ENCODE measurements around the gene ZNF646.

The ZNF646 gene

DNA sequence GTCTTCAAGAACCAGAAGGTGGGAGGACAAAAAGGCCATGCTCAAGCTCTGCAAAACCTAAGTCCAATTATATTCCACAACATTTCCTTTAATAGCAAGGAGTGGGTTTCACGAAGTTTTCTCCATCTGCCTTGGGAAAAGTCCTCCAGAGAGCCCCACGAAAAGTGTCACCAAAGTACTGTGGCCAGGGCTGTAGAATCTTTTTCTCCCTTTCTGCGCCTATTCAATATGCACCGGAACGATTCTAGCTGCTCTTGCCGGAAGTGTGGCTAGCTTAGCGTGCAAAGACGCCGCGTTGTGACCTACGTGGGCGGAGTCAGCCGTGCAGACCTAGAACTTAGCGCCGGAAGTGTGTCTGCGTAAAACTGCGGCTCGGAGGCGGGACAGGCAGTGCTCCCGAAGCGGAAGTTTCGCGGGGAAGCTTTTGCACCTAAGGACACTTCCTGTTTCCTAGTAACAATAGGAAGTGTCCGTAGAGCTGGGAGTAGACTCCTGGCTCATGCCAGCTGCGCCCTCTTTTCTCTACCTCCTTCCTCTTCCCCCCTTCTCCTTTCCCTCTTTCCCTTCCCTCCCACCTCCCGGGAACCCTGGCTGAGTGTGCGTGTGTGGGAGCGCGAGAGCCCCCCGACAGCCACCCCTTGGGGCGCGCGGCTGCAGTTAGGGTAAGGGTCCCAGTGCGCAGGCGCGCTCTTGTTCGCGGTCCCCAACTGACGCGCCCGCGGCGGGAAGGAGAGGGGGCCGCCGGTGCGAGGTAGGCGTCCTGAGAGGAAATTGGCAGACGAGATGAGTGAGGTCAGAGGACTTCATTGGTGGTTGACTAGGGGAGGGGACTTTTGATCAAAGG, at the start of gene ZNF646, which contains the start of gene ZNF668:
ZNF646 (plus strand) TSS at position 453 of the 844 bp plus-strand sequence. CDS start 1,903 bp downstream, outside the sequence.
ZNF668 (minus strand) TSS at position 271 of the 844 bp plus-strand sequence. CDS start 9,781 bp downstream, outside the sequence.
- Histone ChIP-seq H2AFZ (ENCODE audit: low read depth, low read length) (peak within 1 kb of the TSS; percentile 82), H3K9me3 (ENCODE audit: insufficient read depth, low read length) (no peaks in the 10 kb centered on the region), H3K27me3 (ENCODE audit: low read depth, low read length) (no peaks in the 10 kb centered on the region), H3K27ac (ENCODE audit: low read length) (peak within 1 kb of the TSS; percentile 83), H3K4me2 (ENCODE audit: low read length) (peak within 1 kb of the TSS; percentile 98), H3K36me3 (replicated peaks; ENCODE audit: low read depth, low read length) (peaks cover 17% of the 10 kb centered on the region), H3K4me1 (ENCODE audit: low read length) (peaks cover 16% of the 10 kb centered on the region), H3K9ac (ENCODE audit: low read length) (peak within 1 kb of the TSS; percentile 96), H4K20me1 (ENCODE audit: insufficient read depth, low read length) (0 out of 2 replicates have a peak, but pooled peaks cover 3% of the 10 kb centered on the region), H3K4me3 (ENCODE audit: low read length) (peak within 1 kb of the TSS; percentile 99), H3K79me2 (ENCODE audit: low read length) (peaks cover 65% of the 10 kb centered on the region)
- TF ChIP-seq CTCF (IDR thresholded peaks at IDR 0.05; ENCODE audit: low read depth, low read length) (no peak), EZH2phosphoT487 (IDR thresholded peaks at IDR 0.05; ENCODE audit: low read depth) (no peak)

DNA sequence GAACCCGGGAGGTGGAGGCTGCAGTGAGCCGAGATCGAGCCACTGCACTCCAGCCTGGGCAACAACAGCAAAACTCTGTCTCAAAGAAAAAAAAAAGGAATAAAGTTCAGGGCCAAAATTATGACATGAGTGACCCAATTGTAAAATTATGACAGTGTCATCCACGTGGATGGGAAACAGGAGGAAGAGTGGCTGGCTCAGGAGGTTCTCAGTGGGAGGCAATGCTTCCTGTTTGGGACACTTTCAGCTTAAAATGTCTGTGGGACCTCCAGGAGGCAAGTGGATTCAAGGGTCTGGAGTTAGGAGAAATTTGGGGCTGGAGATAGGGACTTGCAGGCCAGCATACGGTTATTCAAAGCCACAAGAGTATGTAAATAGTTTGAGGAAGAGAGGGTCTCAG, 48.9 kb upstream of the ZNF646 start:
- no peaks in the 10 kb centered on the region for H3K79me2 ChIP-seq (ENCODE audit: low read length)
- no peaks in the 10 kb centered on the region for H4K20me1 ChIP-seq (ENCODE audit: insufficient read depth, low read length)
- no peaks in the 10 kb centered on the region for H3K9me3 ChIP-seq (ENCODE audit: insufficient read depth, low read length)
- H2AFZ ChIP-seq (ENCODE audit: low read depth, low read length), result peak overlapping the region; percentile 15; the same call in 1 of the 2 replicates
- TF ChIP-seq CTCF (IDR thresholded peaks at IDR 0.05; ENCODE audit: low read depth, low read length) (no peak), EZH2phosphoT487 (IDR thresholded peaks at IDR 0.05; ENCODE audit: low read depth) (no peak)
- H3K27me3 ChIP-seq (ENCODE audit: low read depth, low read length), result no peaks in the 10 kb centered on the region
- H3K36me3 ChIP-seq (replicated peaks; ENCODE audit: low read depth, low read length), result no peaks in the 10 kb centered on the region
- H3K4me1 ChIP-seq (ENCODE audit: low read length), result peaks cover 2% of the 10 kb centered on the region; the same call in 1 of the 2 replicates
- H3K9ac ChIP-seq (ENCODE audit: low read length), result no peak overlapping the region
- H3K4me3 ChIP-seq (ENCODE audit: low read length), result no peak overlapping the region
- H3K27ac ChIP-seq (ENCODE audit: low read length), result no peak overlapping the region
- H3K4me2 ChIP-seq (ENCODE audit: low read length), result no peak overlapping the region

- H3K9ac ChIP-seq (ENCODE audit: low read length), result no peak overlapping the region
- no peak overlapping the region for H3K27ac ChIP-seq (ENCODE audit: low read length)
- TF ChIP-seq EZH2phosphoT487 (IDR thresholded peaks at IDR 0.05; ENCODE audit: low read depth) (no peak), CTCF (IDR thresholded peaks at IDR 0.05; ENCODE audit: low read depth, low read length) (no peak)
Observed at GRCh38 chr16:31029272-31029671, 45.0 kb upstream of the ZNF646 start.

DNA sequence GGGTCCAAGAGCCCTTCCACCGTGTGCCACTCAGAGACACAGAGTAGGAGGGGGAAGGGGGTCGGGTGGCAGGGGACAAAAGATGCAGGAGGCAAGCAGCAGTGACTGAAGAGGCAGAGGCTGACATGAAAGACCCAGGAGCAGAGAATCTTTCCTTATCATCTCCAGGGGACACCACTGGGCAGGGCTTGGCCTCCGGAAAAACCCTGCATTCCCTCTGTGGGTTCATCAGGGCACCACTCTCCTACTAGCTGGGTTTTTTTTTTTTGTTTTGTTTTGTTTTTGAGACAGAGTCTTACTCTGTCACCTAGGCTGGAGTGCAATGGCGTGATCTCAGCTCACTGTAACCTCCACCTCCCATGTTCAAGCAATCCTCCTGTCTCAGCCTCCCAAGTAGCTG, 42.9 kb upstream of the ZNF646 start:
- Histone ChIP-seq H2AFZ (ENCODE audit: low read depth, low read length) (no peak overlapping the region), H3K79me2 (ENCODE audit: low read length) (no peaks in the 10 kb centered on the region; the same call in 1 of the 2 replicates), H3K4me1 (ENCODE audit: low read length) (peaks cover 15% of the 10 kb centered on the region), H3K4me2 (ENCODE audit: low read length) (no peak overlapping the region), H3K36me3 (replicated peaks; ENCODE audit: low read depth, low read length) (no peaks in the 10 kb centered on the region), H3K4me3 (ENCODE audit: low read length) (no peak overlapping the region), H3K27ac (ENCODE audit: low read length) (no peak overlapping the region), H3K9ac (ENCODE audit: low read length) (no peak overlapping the region), H3K27me3 (ENCODE audit: low read depth, low read length) (no peaks in the 10 kb centered on the region), H3K9me3 (ENCODE audit: insufficient read depth, low read length) (no peaks in the 10 kb centered on the region), H4K20me1 (ENCODE audit: insufficient read depth, low read length) (0 out of 2 replicates have a peak, but pooled peaks cover 4% of the 10 kb centered on the region)
- TF ChIP-seq CTCF (IDR thresholded peaks at IDR 0.05; ENCODE audit: low read depth, low read length) (no peak), EZH2phosphoT487 (IDR thresholded peaks at IDR 0.05; ENCODE audit: low read depth) (no peak)

More at GRCh38 chr16:31029272-31029671, 45.0 kb upstream of the ZNF646 start:
- Histone ChIP-seq H3K27me3 (ENCODE audit: low read depth, low read length) (no peaks in the 10 kb centered on the region), H3K9me3 (ENCODE audit: insufficient read depth, low read length) (no peaks in the 10 kb centered on the region), H3K4me2 (ENCODE audit: low read length) (no peak overlapping the region), H3K4me1 (ENCODE audit: low read length) (peaks cover 11% of the 10 kb centered on the region), H3K79me2 (ENCODE audit: low read length) (no peaks in the 10 kb centered on the region; the same call in 1 of the 2 replicates), H2AFZ (ENCODE audit: low read depth, low read length) (no peak overlapping the region), H3K4me3 (ENCODE audit: low read length) (no peak overlapping the region), H4K20me1 (ENCODE audit: insufficient read depth, low read length) (0 out of 2 replicates have a peak, but pooled peaks cover under 1% of the 10 kb centered on the region), H3K36me3 (replicated peaks; ENCODE audit: low read depth, low read length) (no peaks in the 10 kb centered on the region)

Measured in OCI-LY3 (cell line).